Ammon's horn (tissue), 1 donor: ENCODE measurements around the gene ITIH1.

Experiments used
- DNase-seq: peaks from one replicate; pipeline ENCODE4 v3.0.0-alpha.2; 2016; ENCODE audit warnings: low spot score

The ITIH1 gene

GRCh38 chr3:52789746-52790040, 12.3 kb downstream of the ITIH1 start:
- DNase-seq = no peak

GRCh38 chr3:52790337-52790736, 12.9 kb downstream of the ITIH1 start:
- DNase-seq = no peak

GRCh38 chr3:52790741-52791140, 13.3 kb downstream of the ITIH1 start:
- DNase-seq = no peak

- no peak for DNase-seq
Measured at GRCh38 chr3:52791366-52791765, 14.0 kb downstream of the ITIH1 start.

GRCh38 chr3:52791928-52792327, 14.5 kb downstream of the ITIH1 start:
- DNase-seq = no peak

GRCh38 chr3:52792413-52792812, 15.0 kb downstream of the ITIH1 start:
- DNase-seq = no peak

- no peak for DNase-seq
Measured at GRCh38 chr3:52792961-52793695, 15.7 kb downstream of the ITIH1 start.

GRCh38 chr3:52793702-52794611, 16.6 kb downstream of the ITIH1 start:
- DNase-seq = no peak

- no peak for DNase-seq
Measured at GRCh38 chr3:52794612-52795099, 17.3 kb downstream of the ITIH1 start, which contains the start of gene ITIH3. ITIH3 (plus strand) TSS chr3:52794796; CDS start chr3:52794804, 8 bp downstream.

GRCh38 chr3:52795298-52795900, 18.0 kb downstream of the ITIH1 start:
- no peak for DNase-seq

GRCh38 chr3:52796411-52796810, 19.0 kb downstream of the ITIH1 start:
- DNase-seq = no peak

- DNase-seq = no peak
Measured at GRCh38 chr3:52798376-52798977, 21.1 kb downstream of the ITIH1 start.

- DNase-seq = no peak
Measured at GRCh38 chr3:52798978-52799476, 21.6 kb downstream of the ITIH1 start.

- DNase-seq = no peak
Measured at GRCh38 chr3:52800079-52800478, 22.7 kb downstream of the ITIH1 start.

- no peak for DNase-seq
Measured at GRCh38 chr3:52801839-52802238, 24.4 kb downstream of the ITIH1 start.

- DNase-seq = no peak
Measured at GRCh38 chr3:52805270-52806039, 28.1 kb downstream of the ITIH1 start.

- no peak for DNase-seq
Measured at GRCh38 chr3:52809149-52809548, 31.8 kb downstream of the ITIH1 start.

- no peak for DNase-seq
Measured at GRCh38 chr3:52809662-52810377, 32.4 kb downstream of the ITIH1 start.

- no peak for DNase-seq
Measured at GRCh38 chr3:52810923-52811322, 33.5 kb downstream of the ITIH1 start.

- no peak for DNase-seq
Measured at GRCh38 chr3:52811452-52812011, 34.1 kb downstream of the ITIH1 start.
